Large intestine (tissue), 3 donors: Measurements from ENCODE around the gene NHLRC1. TPM values are rescaled to one million over a fixed set of nuclear protein-coding genes. Genes with fewer than 3 reads are reported as not detected.

Experiments
- DNase-seq, 2 donors: peaks; one replicate each; pipeline versions ENCODE4 v3.0.0 to v3.0.0-alpha.2; 2013
- H3K27ac ChIP-seq: one replicate; pipeline ENCODE4 v1.5.1; 2013; ENCODE audit warnings: low read length
- H3K27me3 ChIP-seq: 2 replicates; pipeline ENCODE4 v1.6.1; 2013; ENCODE audit warnings: low read length; ENCODE audit not compliant: control insufficient read depth, insufficient read depth
- H3K36me3 ChIP-seq: 2 replicates; pipeline ENCODE4 v1.6.1; 2013; ENCODE audit warnings: low read length; ENCODE audit not compliant: control insufficient read depth, insufficient read depth
- H3K4me1 ChIP-seq: one replicate; pipeline ENCODE4 v1.6.1; 2013; ENCODE audit warnings: low read length; ENCODE audit not compliant: control insufficient read depth, insufficient read depth
- H3K4me3 ChIP-seq: one replicate; pipeline ENCODE4 v1.5.1; 2013; ENCODE audit warnings: low read length
- H3K9me3 ChIP-seq: one replicate; pipeline ENCODE4 v1.6.1; 2013; ENCODE audit warnings: mild to moderate bottlenecking, low read depth, low read length, moderate library complexity; ENCODE audit not compliant: control insufficient read depth
- WGBS: methylation state at CpG from one replicate; pipeline ENCODE4 v1.1.5; 2013; ENCODE audit warnings: low lambda C conversion rate; ENCODE audit not compliant: insufficient coverage; 5-methylcytosine and 5-hydroxymethylcytosine counted together
- polyA plus RNA-seq: library from polyadenylated mRNA; unstranded; fragments of 120-200 nt; gene quantifications from one replicate; pipeline ENCODE4 v1.2.1, GENCODE V29; 2013

The NHLRC1 gene
- polyA plus RNA-seq, 1 donor = 2.6 TPM

DNA sequence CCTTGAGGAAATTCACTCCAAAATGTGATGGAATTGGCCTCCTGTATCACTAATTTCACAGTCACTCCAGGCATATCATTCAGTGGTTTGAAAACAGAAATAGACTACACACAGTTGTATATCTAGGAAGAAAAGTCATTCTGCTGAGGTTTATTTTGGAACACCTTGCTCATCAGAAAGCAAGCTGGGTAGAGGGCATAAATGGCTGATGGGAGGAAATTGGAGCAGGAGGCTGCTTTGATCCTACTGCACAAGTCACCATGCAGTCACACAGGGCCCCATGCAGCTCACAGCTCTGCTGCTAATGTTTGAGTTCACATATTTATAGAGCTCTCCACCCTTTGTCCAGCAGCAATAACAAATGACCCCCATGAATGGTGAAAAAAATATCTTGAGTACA is 12.3 kb downstream of the NHLRC1 start:
- Histone ChIP-seq H3K4me1 (no peaks in the 10 kb centered on the region), H3K27ac (no peak overlapping the region)

DNA sequence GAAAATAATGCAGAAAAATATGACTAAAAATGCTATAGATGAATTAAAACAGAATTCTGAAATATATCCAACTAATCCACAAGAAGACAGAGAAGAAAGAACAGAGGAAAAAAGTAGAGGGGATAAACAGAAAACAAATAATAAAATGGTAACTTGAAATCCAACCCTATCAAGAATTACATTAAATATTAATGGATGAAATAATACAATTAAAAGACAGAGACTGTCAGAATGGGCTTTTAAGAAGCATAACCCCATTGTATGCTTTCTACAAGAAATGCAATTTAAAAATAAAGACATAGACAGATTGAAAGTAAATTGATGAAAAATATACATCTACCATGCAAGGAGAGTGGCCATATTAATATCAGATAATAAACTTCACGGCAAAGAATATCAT is 15.4 kb downstream of the NHLRC1 start:
- Histone ChIP-seq H3K9me3 (no peaks in the 10 kb centered on the region), H3K4me3 (no peak overlapping the region), H3K4me1 (no peaks in the 10 kb centered on the region), H3K36me3 (no peaks in the 10 kb centered on the region), H3K27ac (no peak overlapping the region), H3K27me3 (no peaks in the 10 kb centered on the region)
- WGBS = no CpG with 5 or more reads among the region's 1 CpG
- no peak for DNase-seq

More for the DNA sequence above, 12.3 kb downstream of the NHLRC1 start:
- H3K27me3 ChIP-seq = no peaks in the 10 kb centered on the region
- H3K36me3 ChIP-seq = no peaks in the 10 kb centered on the region
- H3K9me3 ChIP-seq = no peaks in the 10 kb centered on the region
- H3K4me3 ChIP-seq = no peak overlapping the region
- DNase-seq = no peak

DNA sequence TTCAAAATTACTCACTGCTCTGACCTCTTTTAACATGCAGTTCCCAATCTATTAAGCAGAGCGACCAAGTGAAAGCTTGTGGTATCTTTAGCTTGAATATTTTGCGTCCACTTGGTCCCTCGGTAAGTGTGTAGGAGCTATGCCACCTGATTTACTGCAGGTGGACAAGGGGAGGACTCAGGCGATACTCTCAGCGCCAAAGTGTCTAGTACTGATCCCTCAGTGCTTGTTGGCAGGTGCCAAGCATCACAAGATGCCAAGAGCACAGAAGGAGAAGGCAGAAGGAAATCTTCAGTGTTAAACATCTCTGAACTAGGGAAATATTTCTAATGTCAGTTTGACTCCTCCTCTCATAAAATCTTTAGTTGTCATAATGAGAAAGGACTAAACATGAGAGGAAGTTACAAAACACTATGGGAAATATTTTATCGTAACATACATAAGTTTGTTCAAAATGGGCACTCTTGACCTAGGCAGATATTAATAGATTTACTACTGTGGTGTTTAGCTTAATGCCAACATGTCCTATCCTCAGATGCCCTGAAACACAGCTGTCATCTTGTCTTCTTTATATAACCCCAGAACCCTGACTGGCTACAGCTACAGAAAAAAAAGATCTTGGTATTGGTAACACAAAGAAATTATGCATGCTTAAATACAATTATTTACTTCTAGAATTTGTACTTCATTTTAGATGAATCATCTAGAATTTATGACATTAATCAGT is 19.5 kb downstream of the NHLRC1 start:
- Histone ChIP-seq H3K27ac (no peak overlapping the region), H3K27me3 (no peaks in the 10 kb centered on the region), H3K4me1 (no peaks in the 10 kb centered on the region), H3K4me3 (no peak overlapping the region), H3K9me3 (no peaks in the 10 kb centered on the region), H3K36me3 (no peaks in the 10 kb centered on the region)
- DNase-seq = no peak
- no CpG with 5 or more reads among the region's 6 CpGs for WGBS

DNA sequence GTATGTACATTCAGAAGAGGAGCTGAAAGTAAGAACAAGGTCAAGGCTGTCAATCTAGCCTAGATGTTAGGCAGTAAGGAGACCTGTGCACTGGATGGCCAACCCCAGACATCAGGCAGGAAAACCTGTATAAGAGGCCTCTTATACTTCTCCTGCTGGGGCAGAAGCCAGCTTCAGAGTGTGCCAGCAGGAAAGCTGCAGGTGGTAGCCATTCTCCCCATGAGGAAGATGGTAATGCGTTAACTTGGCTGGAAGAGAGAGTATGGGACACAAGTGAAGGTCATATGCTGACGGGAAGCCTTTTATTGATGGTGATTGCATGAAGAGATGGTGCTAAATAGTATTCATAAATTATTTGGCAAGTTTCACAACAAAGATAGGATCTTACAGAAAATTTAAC is 20.6 kb downstream of the NHLRC1 start:
- no peak overlapping the region for H3K27ac ChIP-seq
- H3K9me3 ChIP-seq = no peaks in the 10 kb centered on the region

DNA sequence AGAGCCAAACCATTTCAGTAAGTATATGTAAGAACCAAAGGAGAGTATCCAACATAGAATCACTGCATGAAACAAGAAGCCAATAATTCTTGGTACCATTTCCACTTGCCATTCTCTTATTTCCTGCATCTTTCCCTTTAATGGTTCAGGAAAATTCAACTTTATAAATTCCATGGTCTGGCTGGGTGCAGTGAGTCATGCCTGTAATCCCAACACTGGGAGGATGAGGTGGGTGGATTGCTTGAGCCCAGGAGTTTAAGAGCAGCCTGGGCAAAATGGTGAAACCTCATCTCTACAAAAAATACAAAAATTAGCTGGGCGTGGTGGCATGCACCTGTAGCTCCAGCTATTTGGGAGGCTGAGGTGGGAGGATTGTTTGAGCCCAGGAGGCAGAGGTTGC is 21.2 kb downstream of the NHLRC1 start:
- Histone ChIP-seq H3K4me3 (no peak overlapping the region), H3K9me3 (no peaks in the 10 kb centered on the region), H3K36me3 (no peaks in the 10 kb centered on the region), H3K27me3 (no peaks in the 10 kb centered on the region), H3K4me1 (no peaks in the 10 kb centered on the region), H3K27ac (no peak overlapping the region)
- WGBS = 100% methylated on average over 1 of the region's 1 CpG
- no peak for DNase-seq

More for the DNA sequence above, 20.6 kb downstream of the NHLRC1 start:
- Histone ChIP-seq H3K27me3 (no peaks in the 10 kb centered on the region), H3K4me3 (no peak overlapping the region), H3K4me1 (no peaks in the 10 kb centered on the region), H3K36me3 (no peaks in the 10 kb centered on the region)
- DNase-seq = no peak
- WGBS = no CpG with 5 or more reads among the region's 2 CpGs

DNA sequence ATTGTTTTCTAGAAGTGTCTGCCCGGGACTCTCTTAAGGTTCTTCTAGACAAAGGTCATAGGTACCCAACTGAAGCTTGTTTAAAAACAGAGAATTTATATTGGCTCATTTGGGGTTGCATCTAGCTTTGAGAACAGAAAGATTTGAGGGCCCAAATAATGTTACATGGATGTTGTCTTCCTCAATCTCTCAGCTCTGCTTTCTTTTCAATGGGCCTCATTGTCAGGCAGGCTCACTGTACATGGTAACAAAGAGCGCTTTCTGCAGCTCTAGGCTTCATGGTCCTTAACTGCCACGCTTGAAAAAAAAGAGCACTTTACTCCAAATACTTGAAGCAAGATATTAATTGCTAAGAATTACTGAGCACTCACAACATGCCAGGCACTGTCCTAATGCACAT is 22.2 kb downstream of the NHLRC1 start:
- H3K27ac ChIP-seq = no peak overlapping the region
- no CpG with 5 or more reads among the region's 3 CpGs for WGBS
- H3K9me3 ChIP-seq = no peaks in the 10 kb centered on the region
- H3K4me1 ChIP-seq = no peaks in the 10 kb centered on the region
- DNase-seq = no peak
- no peak overlapping the region for H3K4me3 ChIP-seq
- H3K27me3 ChIP-seq = no peaks in the 10 kb centered on the region
- no peaks in the 10 kb centered on the region for H3K36me3 ChIP-seq

DNA sequence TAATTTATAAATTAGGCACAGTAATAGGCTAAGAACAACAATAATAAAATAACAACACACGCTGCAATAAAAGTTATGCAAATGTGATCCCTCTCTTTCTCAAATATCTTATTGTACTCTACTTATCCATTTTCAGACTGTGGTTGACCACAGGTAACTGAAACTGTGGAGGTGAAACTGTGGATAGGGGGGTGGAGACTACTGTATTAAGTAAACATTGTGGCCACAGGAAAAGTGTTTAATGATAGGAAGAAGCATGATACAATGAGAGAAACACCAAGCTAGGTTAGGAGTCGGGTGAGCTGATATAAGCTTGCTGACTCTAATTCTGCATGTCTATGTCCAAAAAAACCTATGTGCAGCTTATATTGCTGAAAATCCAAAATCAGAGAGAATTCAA is 23.0 kb downstream of the NHLRC1 start:
- 100% methylated on average over 2 of the region's 2 CpGs for WGBS
- H3K27me3 ChIP-seq = no peaks in the 10 kb centered on the region
- no peak overlapping the region for H3K27ac ChIP-seq
- H3K4me1 ChIP-seq = no peaks in the 10 kb centered on the region
- no peak overlapping the region for H3K4me3 ChIP-seq
- no peaks in the 10 kb centered on the region for H3K9me3 ChIP-seq
- no peak for DNase-seq
- no peaks in the 10 kb centered on the region for H3K36me3 ChIP-seq

DNA sequence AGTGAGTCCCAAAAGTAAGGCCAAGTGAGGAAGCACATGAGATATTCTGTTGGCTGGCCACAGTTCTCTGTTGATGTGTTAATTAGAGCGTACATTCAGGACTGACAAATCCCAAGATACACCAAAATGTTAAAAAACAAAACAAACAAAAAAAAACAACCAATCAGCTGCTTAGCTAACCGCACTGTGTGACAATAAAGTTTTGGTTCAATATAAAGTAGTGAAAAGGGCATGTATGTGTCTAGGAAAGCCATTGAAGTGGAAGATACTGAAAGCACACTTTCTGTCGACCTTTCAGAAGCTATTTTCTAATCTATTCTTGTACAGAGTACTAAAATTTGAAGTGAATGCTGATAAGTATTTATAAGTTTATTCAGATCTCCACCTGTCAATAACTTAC is 26.1 kb downstream of the NHLRC1 start:
- Histone ChIP-seq H3K27ac (no peak overlapping the region), H3K27me3 (no peaks in the 10 kb centered on the region), H3K9me3 (no peaks in the 10 kb centered on the region), H3K36me3 (no peaks in the 10 kb centered on the region), H3K4me3 (no peak overlapping the region), H3K4me1 (no peaks in the 10 kb centered on the region)
- DNase-seq = no peak
- 60% methylated on average over 1 of the region's 3 CpGs for WGBS

DNA sequence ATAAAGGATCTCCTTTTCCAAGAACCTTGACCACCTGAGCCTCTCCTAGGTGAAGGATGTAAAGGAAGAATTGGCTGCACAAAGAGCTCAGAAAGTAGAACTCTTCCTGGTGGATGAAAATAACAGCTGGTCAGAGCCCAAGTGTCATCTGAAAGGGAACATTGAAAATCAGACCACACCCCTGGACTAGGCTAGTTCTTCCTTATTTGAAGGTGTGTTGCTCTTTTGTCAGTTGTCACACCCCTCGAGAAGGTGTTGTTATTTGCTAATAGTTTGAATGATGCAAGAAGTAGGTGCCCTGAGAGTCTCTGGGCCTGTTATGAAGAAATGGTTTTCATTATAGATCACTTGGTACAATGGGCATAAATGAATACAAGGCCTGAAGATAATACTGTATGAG is 31.1 kb downstream of the NHLRC1 start:
- no peaks in the 10 kb centered on the region for H3K36me3 ChIP-seq
- DNase-seq = no peak
- WGBS = no CpG with 5 or more reads among the region's 1 CpG
- H3K27ac ChIP-seq = no peak overlapping the region
- no peaks in the 10 kb centered on the region for H3K4me1 ChIP-seq
- peaks cover 4% of the 10 kb centered on the region for H3K9me3 ChIP-seq
- no peaks in the 10 kb centered on the region for H3K27me3 ChIP-seq
- no peak overlapping the region for H3K4me3 ChIP-seq

DNA sequence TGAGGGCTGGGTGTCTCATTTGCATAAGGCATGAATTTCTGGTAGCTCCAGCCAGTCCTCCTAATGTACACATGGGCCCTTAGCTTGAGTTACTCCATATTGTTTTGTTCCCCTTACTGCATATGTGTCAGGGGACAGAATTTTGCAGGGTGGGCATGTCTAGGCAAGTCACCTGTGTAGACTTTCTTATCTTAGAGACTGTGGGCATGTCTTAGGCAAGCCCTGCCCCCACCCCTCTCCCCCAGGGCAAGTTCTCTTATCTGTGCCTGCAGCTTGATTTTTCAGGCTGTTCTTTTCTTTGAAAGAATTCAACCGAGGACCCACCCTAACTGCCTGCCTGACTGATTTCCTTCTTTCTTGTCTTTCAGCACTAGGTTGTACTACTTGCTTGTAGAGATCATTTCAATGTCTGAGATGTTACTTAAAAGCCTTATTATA is 32.1 kb downstream of the NHLRC1 start:
- Histone ChIP-seq H3K4me3 (no peak overlapping the region), H3K9me3 (peaks cover 4% of the 10 kb centered on the region), H3K27ac (no peak overlapping the region), H3K36me3 (no peaks in the 10 kb centered on the region), H3K27me3 (no peaks in the 10 kb centered on the region), H3K4me1 (no peaks in the 10 kb centered on the region)
- DNase-seq = no peak
- no CpG with 5 or more reads among the region's 1 CpG for WGBS
